HG03175 (cell line): ENCODE data around the gene ANKRD55.
"Not testable (repeated sequence)": the region's sequence is repeated elsewhere in the genome, so short reads cannot be mapped to it uniquely, and the experiment has no call there.

Experiments
- ATAC-seq: cut with Tn5 transposase; IDR thresholded peaks from one replicate; pipeline ENCODE4 v1.9.1; 2021; ENCODE audit warnings: mild to moderate bottlenecking, moderate library complexity; ENCODE audit not compliant: unreplicated experiment

Gene ANKRD55

GRCh38 chr5:56253924-56254323 is 20.8 kb upstream of the ANKRD55 start:
- no peak for ATAC-seq

GRCh38 chr5:56253126-56253525 is 20.0 kb upstream of the ANKRD55 start:
- ATAC-seq = no peak

- ATAC-seq = no peak
These were observed 18.9 kb upstream of the ANKRD55 start for GRCh38 chr5:56251918-56252553.

GRCh38 chr5:56251440-56251839 is 18.3 kb upstream of the ANKRD55 start:
- ATAC-seq = no peak

- ATAC-seq = no peak
These were observed 16.9 kb upstream of the ANKRD55 start for GRCh38 chr5:56250011-56250410.

- not testable (repeated sequence) for ATAC-seq
These were observed 16.0 kb upstream of the ANKRD55 start for GRCh38 chr5:56249085-56249484.

- no peak for ATAC-seq
These were observed 14.5 kb upstream of the ANKRD55 start for GRCh38 chr5:56247592-56247991.

GRCh38 chr5:56246769-56247168 is 13.6 kb upstream of the ANKRD55 start:
- ATAC-seq = no peak

- ATAC-seq = no peak
These were observed 12.4 kb upstream of the ANKRD55 start for GRCh38 chr5:56245481-56245880.

GRCh38 chr5:56244627-56245026 is 11.5 kb upstream of the ANKRD55 start:
- no peak for ATAC-seq

GRCh38 chr5:56242271-56242670 is 9.1 kb upstream of the ANKRD55 start:
- ATAC-seq = not testable (repeated sequence)

- ATAC-seq = no peak
These were observed 592 bp downstream of the ANKRD55 start for GRCh38 chr5:56232538-56232937.

GRCh38 chr5:56230576-56230975 is 2.6 kb downstream of the ANKRD55 start:
- ATAC-seq = no peak

- ATAC-seq = no peak
These were observed 4.0 kb downstream of the ANKRD55 start for GRCh38 chr5:56229111-56229510.

- ATAC-seq = no peak
These were observed 4.5 kb downstream of the ANKRD55 start for GRCh38 chr5:56228631-56229030.

- ATAC-seq = no peak
These were observed 5.4 kb downstream of the ANKRD55 start for GRCh38 chr5:56227691-56228090.

GRCh38 chr5:56223298-56223697 is 9.8 kb downstream of the ANKRD55 start:
- not testable (repeated sequence) for ATAC-seq

- ATAC-seq = not testable (repeated sequence)
These were observed 11.5 kb downstream of the ANKRD55 start for GRCh38 chr5:56221601-56222000.

GRCh38 chr5:56215019-56215830 is 17.9 kb downstream of the ANKRD55 start:
- ATAC-seq = no peak

GRCh38 chr5:56213886-56214535 is 19.1 kb downstream of the ANKRD55 start:
- not testable (repeated sequence) for ATAC-seq

GRCh38 chr5:56212130-56212879 is 20.8 kb downstream of the ANKRD55 start:
- no peak for ATAC-seq
